ENCODE data around the gene CDKN2B.
A peak's percentile ranks its signal among the peaks of the same experiment; 100 is the strongest.

Gene CDKN2B

DNA sequence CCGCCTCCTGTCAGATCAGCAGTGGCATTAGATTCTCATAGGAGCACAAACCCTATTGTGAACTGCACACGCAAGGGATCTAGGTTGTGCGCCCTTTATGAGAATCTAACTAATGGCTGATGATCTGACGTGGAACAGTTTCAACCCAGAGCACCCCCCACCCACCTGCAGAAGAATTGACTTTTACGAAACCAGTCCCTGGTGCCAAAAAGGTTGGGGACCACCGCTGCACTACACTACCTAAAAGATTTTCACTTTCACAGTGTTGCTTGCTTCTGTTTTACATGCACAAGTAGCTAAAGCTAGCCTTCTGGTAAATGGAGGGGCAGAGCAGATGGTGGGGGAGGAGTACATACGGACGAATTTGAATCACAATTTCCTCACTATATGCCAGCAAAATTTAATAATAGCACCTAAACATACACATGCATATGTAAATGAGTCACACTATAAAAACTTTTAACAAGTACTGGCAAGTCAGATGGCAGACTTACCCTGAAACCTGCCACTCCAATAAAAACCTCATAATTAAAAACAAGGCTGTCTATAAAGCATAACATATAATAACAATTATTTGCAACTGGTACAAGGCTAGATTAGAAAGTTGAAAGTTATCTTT, 24.0 kb upstream of the CDKN2B start:
- no peaks in the 10 kb centered on the region for H3K27me3 ChIP-seq (ENCODE audit: insufficient read depth, low read length)
- H3K36me3 ChIP-seq (ENCODE audit: insufficient read depth, low read depth, low read length), result no peaks in the 10 kb centered on the region
- H3K4me1 ChIP-seq (ENCODE audit: insufficient read depth, low read length), result no peaks in the 10 kb centered on the region
- H3K9ac ChIP-seq (ENCODE audit: low read depth, low read length), result no peak overlapping the region
- no peak overlapping the region for H3K27ac ChIP-seq (ENCODE audit: low read length)
- no peaks in the 10 kb centered on the region for H3K9me3 ChIP-seq (ENCODE audit: insufficient read depth, low read depth, low read length)
- no peak overlapping the region for H3K4me3 ChIP-seq (ENCODE audit: low read length)

DNA sequence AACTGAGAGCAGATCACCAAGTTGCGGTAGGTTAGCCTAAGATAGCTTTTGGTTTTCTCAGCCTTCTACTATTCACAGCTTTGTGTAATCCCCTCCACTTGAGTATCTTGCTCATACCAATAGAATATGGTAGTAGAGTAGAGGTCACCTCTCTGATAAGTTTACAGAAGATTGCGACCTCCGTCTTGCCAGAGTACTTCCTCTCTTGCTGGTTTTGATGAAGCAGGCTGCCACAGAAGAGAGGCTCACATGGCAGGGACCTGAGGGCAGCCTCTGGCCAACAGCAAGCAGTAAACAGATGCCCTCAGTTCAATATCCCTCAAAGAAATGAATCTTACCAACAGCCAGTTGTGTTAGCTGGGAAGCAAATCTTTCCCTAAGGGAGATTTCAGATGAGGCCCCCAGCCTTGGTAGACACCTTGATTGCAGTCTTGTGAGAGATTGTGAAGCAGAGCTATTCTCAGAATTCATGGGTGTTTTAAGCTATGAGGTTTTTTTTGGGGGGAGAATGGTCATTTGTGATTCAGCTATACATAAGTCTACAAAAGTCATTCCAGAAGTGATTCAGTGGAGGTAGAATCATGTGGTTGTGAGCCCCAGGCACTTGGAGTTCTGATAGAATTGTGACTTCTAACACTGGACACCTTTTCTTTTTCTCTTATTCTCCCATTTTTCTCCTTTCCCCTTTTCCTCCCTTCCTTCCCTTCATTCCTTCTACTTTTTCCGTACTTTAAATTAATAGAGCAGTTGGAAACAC, 22.7 kb upstream of the CDKN2B start:
- no peaks in the 10 kb centered on the region for H3K27me3 ChIP-seq (ENCODE audit: insufficient read depth, low read length)
- H3K9me3 ChIP-seq (ENCODE audit: insufficient read depth, low read depth, low read length), result no peaks in the 10 kb centered on the region
- no peak overlapping the region for H3K27ac ChIP-seq (ENCODE audit: low read length)
- no peak overlapping the region for H3K9ac ChIP-seq (ENCODE audit: low read depth, low read length)
- no peaks in the 10 kb centered on the region for H3K4me1 ChIP-seq (ENCODE audit: insufficient read depth, low read length)
- H3K4me3 ChIP-seq (ENCODE audit: low read length), result no peak overlapping the region
- no peaks in the 10 kb centered on the region for H3K36me3 ChIP-seq (ENCODE audit: insufficient read depth, low read depth, low read length)

DNA sequence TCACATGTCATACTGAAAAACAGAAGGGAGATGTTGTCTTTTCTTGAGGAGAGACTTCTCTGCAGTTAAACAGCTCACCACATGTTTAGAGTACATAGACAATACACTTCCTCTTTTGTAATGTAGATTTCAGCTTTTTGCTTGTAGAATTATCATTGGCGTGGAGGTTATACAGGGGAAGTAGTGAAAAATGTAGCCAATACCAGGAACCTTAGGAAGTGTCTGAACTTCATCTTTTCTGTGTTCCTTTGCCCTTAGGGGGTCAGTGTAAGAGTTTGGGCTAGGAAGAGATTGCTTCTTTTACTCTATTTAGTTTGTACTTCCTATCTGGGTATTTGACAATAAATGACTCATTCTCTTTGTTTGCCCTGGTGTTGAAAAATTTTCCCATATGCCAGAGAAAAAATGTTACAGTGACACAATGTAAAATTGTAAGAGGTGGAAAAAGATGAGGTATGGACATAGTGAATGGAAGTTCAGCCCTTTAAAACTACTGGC, 21.0 kb upstream of the CDKN2B start:
- no peaks in the 10 kb centered on the region for H3K4me1 ChIP-seq (ENCODE audit: insufficient read depth, low read length)
- H3K36me3 ChIP-seq (ENCODE audit: insufficient read depth, low read depth, low read length), result no peaks in the 10 kb centered on the region
- H3K27ac ChIP-seq (ENCODE audit: low read length), result no peak overlapping the region
- no peak overlapping the region for H3K4me3 ChIP-seq (ENCODE audit: low read length)
- H3K9ac ChIP-seq (ENCODE audit: low read depth, low read length), result no peak overlapping the region
- no peaks in the 10 kb centered on the region for H3K9me3 ChIP-seq (ENCODE audit: insufficient read depth, low read depth, low read length)
- no peaks in the 10 kb centered on the region for H3K27me3 ChIP-seq (ENCODE audit: insufficient read depth, low read length)

DNA sequence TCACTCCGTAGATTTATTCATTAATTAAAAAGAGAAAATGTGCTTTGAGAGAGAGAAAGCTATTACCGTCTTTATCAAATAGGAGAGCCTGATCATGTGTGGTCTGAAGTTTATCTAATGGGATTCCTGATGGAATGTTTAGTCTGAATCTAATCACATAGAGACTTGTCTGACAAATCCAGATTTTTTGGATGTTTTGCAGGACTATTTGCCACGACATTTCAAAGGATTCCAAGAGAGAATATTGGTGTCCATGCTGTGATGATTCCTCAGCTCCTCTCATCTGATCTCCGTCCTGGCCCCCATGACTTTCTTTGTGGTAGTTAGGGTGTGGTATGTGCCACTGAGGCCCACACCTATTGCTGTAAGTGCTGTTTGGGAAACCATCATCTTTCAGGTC, 20.1 kb upstream of the CDKN2B start:
- Histone ChIP-seq H3K4me3 (ENCODE audit: low read length) (no peak overlapping the region), H3K27ac (ENCODE audit: low read length) (no peak overlapping the region), H3K9ac (ENCODE audit: low read depth, low read length) (no peak overlapping the region), H3K9me3 (ENCODE audit: insufficient read depth, low read depth, low read length) (no peaks in the 10 kb centered on the region), H3K27me3 (ENCODE audit: insufficient read depth, low read length) (no peaks in the 10 kb centered on the region), H3K36me3 (ENCODE audit: insufficient read depth, low read depth, low read length) (no peaks in the 10 kb centered on the region), H3K4me1 (ENCODE audit: insufficient read depth, low read length) (no peaks in the 10 kb centered on the region)

DNA sequence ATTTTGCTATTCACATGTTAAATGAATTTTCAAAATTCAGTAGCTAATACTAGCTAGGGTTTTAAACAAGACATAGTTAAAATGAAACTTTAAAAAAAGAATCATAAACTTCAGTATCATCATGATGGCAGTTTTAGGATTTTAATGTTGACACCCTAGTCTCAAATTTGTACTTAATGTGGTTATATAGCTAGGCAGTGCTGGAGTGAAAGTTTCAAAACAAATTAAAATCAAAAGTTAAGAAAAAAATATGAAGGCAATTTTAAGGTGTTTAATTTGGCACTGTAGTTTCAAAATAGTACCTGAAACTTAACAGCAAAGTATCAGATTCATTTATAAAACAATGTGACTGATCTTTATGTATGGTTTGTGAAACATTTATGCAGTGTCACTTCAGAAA, 19.3 kb upstream of the CDKN2B start:
- Histone ChIP-seq H3K27me3 (ENCODE audit: insufficient read depth, low read length) (no peaks in the 10 kb centered on the region), H3K4me1 (ENCODE audit: insufficient read depth, low read length) (no peaks in the 10 kb centered on the region), H3K9me3 (ENCODE audit: insufficient read depth, low read depth, low read length) (no peaks in the 10 kb centered on the region), H3K36me3 (ENCODE audit: insufficient read depth, low read depth, low read length) (no peaks in the 10 kb centered on the region), H3K9ac (ENCODE audit: low read depth, low read length) (no peak overlapping the region), H3K27ac (ENCODE audit: low read length) (no peak overlapping the region), H3K4me3 (ENCODE audit: low read length) (no peak overlapping the region)

DNA sequence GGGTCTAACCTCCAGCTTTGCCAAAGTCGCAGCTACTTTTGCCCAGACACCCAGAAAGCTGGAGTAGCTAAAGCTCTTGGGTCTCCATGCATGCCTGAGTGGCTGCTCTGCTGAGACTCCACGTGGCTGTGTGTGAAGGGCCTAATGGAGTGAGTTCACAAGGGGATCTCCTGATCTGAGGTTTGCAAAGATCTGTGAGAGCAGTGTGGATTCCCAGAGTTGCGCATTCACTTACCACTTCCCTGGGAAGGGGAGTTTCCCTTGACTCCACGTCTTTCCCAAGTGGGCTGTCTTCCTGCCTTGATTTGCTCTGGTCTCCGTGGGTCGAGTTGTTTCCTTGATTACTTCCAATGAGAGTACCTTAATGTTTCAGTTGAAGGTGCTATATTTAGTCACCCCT, 17.6 kb upstream of the CDKN2B start:
- Histone ChIP-seq H3K36me3 (ENCODE audit: insufficient read depth, low read depth, low read length) (no peaks in the 10 kb centered on the region), H3K27me3 (ENCODE audit: insufficient read depth, low read length) (no peaks in the 10 kb centered on the region), H3K4me3 (ENCODE audit: low read length) (no peak overlapping the region), H3K27ac (ENCODE audit: low read length) (no peak overlapping the region), H3K9me3 (ENCODE audit: insufficient read depth, low read depth, low read length) (no peaks in the 10 kb centered on the region), H3K9ac (ENCODE audit: low read depth, low read length) (no peak overlapping the region), H3K4me1 (ENCODE audit: insufficient read depth, low read length) (no peaks in the 10 kb centered on the region)

DNA sequence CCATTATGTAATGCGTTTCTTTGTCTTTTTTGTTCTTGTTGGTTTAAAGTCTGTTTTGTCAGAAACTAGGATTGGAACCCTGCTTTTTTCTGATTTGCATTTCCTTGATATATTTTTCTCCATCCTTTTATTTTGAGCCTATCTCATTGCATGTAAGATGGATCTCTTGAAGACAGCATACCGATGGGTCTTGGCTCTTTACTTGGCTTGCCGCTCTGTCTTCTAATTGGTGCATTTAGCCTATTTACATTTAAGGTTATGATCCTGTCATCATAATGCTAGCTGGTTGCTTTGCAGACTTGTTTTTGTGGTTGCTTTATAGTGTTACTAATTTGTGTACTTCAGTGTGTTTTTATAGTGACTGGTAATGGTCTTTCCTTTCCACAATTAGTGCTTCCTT, 13.3 kb upstream of the CDKN2B start:
- H3K4me1 ChIP-seq (ENCODE audit: insufficient read depth, low read length), result no peaks in the 10 kb centered on the region
- no peaks in the 10 kb centered on the region for H3K9me3 ChIP-seq (ENCODE audit: insufficient read depth, low read depth, low read length)
- H3K27me3 ChIP-seq (ENCODE audit: insufficient read depth, low read length), result no peaks in the 10 kb centered on the region
- H3K4me3 ChIP-seq (ENCODE audit: low read length), result no peak overlapping the region
- H3K9ac ChIP-seq (ENCODE audit: low read depth, low read length), result no peak overlapping the region
- no peaks in the 10 kb centered on the region for H3K36me3 ChIP-seq (ENCODE audit: insufficient read depth, low read depth, low read length)
- H3K27ac ChIP-seq (ENCODE audit: low read length), result no peak overlapping the region

DNA sequence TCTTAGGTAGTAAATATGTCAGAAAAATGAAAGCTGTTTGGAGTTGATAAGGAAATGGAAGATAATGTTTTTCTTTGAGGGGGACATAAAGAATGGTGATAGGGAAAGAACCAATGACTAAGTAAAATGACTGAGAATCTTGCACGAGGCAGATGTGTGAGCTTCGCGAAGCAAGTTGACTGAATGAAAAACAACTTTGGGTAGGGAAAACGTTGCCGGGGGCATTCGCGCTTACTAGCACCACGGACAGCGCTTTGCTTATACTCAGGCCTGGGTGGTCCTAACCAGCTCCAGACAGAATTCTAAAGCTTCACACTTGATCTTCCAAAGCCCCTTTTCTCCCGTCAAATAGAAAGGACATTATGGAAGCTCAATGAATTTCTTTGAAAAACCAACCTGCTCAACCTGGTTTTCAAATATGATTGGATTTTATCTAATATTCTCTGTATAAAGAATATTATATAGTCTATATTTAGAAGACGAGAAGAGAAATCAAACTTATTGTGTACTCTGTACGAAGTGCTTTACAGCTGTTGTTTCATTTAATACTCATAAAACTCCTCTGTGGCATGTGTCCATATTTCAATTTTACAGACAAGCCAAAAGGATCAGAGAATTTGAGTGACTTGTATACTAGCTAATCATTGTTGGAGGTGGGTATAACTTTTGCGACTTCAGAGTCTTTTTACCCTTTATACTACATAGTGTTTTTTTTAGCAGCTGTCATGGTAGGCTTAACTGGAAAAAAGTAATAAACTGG, 1.9 kb upstream of the CDKN2B start:
- Histone ChIP-seq H3K9ac (ENCODE audit: low read depth, low read length) (no peak overlapping the region), H3K4me3 (ENCODE audit: low read length) (no peak overlapping the region), H3K27me3 (ENCODE audit: insufficient read depth, low read length) (peaks cover 58% of the 10 kb centered on the region), H3K27ac (ENCODE audit: low read length) (no peak overlapping the region), H3K9me3 (ENCODE audit: insufficient read depth, low read depth, low read length) (no peaks in the 10 kb centered on the region), H3K4me1 (ENCODE audit: insufficient read depth, low read length) (no peaks in the 10 kb centered on the region), H3K36me3 (ENCODE audit: insufficient read depth, low read depth, low read length) (no peaks in the 10 kb centered on the region)

DNA sequence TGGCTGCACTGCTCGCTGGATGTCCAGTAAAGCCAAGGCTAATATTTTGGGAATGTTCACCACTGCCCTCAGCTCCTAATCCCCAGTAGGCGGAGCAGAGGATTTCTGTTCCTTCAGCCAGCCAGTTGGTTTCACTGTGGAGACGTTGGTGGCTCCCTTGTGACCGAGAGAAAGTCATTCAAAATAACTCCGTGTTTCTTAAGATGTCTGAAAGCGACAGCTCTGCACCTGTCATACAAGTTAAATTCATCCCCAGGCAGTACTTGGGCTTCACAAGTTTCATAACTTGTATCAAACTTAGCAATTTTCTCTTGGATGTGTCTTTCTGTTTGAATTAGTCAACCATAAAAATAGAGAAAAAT, 382 bp upstream of the CDKN2B start:
- Histone ChIP-seq H3K9ac (ENCODE audit: low read depth, low read length) (peak overlapping the region; percentile 57; the same call in 1 of the 2 replicates), H3K36me3 (ENCODE audit: insufficient read depth, low read depth, low read length) (no peaks in the 10 kb centered on the region), H3K27ac (ENCODE audit: low read length) (no peak overlapping the region), H3K4me1 (ENCODE audit: insufficient read depth, low read length) (no peaks in the 10 kb centered on the region; the same call in 1 of the 2 replicates), H3K9me3 (ENCODE audit: insufficient read depth, low read depth, low read length) (no peaks in the 10 kb centered on the region), H3K27me3 (ENCODE audit: insufficient read depth, low read length) (peaks cover 73% of the 10 kb centered on the region), H3K4me3 (ENCODE audit: low read length) (peak overlapping the region; percentile 81)

DNA sequence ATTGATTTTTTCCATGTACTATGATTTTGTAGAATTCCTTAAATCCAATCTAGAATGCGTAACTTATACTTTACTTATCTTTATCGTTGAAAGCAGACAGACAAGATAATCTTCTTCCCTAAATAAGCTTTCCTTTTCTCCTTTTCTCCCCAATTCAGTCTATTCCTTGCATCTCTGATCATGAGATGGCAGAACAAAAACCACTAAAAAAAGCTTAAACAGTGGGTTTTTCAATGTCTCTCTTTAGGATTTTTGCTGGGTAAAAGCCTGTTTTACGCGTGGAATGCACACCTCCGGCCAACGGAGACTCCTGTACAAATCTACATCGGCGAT, 755 bp downstream of the CDKN2B start:
- H3K27ac ChIP-seq (ENCODE audit: low read length), result no peak overlapping the region
- H3K36me3 ChIP-seq (ENCODE audit: insufficient read depth, low read depth, low read length), result no peaks in the 10 kb centered on the region
- H3K4me3 ChIP-seq (ENCODE audit: low read length), result peak overlapping the region; percentile 81
- no peaks in the 10 kb centered on the region for H3K9me3 ChIP-seq (ENCODE audit: insufficient read depth, low read depth, low read length)
- H3K4me1 ChIP-seq (ENCODE audit: insufficient read depth, low read length), result no peaks in the 10 kb centered on the region; the same call in 1 of the 2 replicates
- peaks cover 85% of the 10 kb centered on the region for H3K27me3 ChIP-seq (ENCODE audit: insufficient read depth, low read length)
- H3K9ac ChIP-seq (ENCODE audit: low read depth, low read length), result no peak overlapping the region

DNA sequence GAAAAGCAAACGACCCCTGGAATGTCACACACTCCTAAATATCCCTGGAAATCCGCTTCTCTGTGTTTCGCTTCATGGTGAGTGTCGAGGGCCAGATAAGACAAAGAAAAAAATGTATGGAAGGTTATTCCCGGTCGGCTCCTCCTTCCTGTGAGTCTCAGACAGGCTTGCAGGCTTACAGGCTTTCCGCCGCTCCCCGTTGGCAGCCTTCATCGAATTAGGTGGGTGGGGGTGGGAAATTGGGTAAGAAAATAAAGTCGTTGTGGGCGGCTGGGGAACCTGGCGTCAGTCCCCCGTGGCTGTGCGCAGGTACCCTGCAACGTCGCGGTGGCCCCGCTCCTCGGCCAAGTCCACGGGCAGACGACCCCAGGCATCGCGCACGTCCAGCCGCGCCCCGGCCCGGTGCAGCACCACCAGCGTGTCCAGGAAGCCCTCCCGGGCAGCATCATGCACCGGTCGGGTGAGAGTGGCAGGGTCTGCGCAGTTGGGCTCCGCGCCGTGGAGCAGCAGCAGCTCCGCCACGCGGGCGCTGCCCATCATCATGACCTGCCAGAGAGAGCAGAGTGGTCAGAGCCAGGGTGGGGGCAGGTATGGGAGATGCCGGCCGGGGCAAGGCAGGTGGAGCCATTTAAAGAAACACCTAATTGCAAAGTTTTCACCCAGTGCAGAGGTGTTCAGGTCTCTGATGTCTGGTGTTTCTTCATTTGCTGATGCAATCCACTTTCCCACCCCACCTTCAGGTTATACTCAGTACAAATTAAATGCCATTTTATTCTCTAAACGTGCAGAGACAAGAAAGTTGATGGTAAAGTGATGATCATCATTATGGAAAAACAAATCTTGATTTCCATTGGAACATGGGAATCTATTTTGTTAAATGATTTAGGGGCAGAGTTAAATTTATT, 3.2 kb downstream of the CDKN2B start:
- H3K9me3 ChIP-seq (ENCODE audit: insufficient read depth, low read depth, low read length), result no peaks in the 10 kb centered on the region
- H3K4me1 ChIP-seq (ENCODE audit: insufficient read depth, low read length), result no peaks in the 10 kb centered on the region; the same call in 1 of the 2 replicates
- H3K27ac ChIP-seq (ENCODE audit: low read length), result no peak overlapping the region
- peaks cover 94% of the 10 kb centered on the region for H3K27me3 ChIP-seq (ENCODE audit: insufficient read depth, low read length)
- H3K36me3 ChIP-seq (ENCODE audit: insufficient read depth, low read depth, low read length), result no peaks in the 10 kb centered on the region
- H3K9ac ChIP-seq (ENCODE audit: low read depth, low read length), result no peak overlapping the region
- peak overlapping the region; percentile 63 for H3K4me3 ChIP-seq (ENCODE audit: low read length)

Data from iPS-20b (cell line).